ENCODE data around the gene CD19.
A peak's percentile ranks its signal among the peaks of the same experiment; 100 is the strongest.
"Not testable (repeated sequence)": the region's sequence is repeated elsewhere in the genome, so short reads cannot be mapped to it uniquely, and the experiment has no call there.

CD19 gene

GRCh38 chr16:28937222-28937876 lies 5.6 kb downstream of the CD19 start:
- DNase-seq: no peak

DNA sequence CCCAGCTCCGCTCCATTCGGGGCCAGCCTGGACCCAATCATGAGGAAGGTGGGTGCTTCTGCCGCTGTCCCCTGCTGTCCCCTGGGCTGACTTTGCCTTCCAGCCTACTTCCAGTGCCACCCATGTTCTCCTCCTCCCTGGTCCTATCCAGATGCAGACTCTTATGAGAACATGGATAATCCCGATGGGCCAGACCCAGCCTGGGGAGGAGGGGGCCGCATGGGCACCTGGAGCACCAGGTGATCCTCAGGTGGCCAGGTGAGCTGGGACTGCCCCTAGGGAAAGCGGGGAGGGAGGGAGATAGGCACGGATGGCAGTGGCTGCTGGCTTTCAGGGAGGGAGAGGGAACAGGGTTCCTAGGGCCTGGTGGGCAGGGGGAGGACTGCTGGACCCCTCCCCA lies 7.0 kb downstream of the CD19 start:
- DNase-seq: no peak

DNA sequence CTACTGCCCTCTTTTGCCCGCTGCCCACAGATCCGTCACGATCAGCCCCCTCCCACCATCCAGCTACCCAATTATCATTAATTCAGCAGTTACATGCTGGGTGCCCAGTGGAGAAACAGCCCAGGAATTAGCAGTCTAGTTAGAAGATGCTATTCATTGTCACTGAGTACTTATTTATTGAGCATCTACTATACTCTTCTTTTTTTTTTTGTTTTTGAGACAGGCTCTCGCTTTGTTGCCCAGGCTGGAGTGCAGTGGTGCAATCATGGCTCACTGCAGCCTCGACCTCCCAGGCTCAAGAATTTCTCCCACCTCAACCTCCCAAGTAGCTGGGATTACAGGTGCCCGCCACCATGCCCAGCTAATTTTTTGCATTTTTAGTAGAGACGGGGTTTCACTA lies 8.1 kb downstream of the CD19 start:
- not testable (repeated sequence) for DNase-seq

GRCh38 chr16:28943281-28943680 lies 11.5 kb downstream of the CD19 start:
- DNase-seq: no peak

GRCh38 chr16:28946681-28947080 lies 14.9 kb downstream of the CD19 start:
- no peak for DNase-seq

DNA sequence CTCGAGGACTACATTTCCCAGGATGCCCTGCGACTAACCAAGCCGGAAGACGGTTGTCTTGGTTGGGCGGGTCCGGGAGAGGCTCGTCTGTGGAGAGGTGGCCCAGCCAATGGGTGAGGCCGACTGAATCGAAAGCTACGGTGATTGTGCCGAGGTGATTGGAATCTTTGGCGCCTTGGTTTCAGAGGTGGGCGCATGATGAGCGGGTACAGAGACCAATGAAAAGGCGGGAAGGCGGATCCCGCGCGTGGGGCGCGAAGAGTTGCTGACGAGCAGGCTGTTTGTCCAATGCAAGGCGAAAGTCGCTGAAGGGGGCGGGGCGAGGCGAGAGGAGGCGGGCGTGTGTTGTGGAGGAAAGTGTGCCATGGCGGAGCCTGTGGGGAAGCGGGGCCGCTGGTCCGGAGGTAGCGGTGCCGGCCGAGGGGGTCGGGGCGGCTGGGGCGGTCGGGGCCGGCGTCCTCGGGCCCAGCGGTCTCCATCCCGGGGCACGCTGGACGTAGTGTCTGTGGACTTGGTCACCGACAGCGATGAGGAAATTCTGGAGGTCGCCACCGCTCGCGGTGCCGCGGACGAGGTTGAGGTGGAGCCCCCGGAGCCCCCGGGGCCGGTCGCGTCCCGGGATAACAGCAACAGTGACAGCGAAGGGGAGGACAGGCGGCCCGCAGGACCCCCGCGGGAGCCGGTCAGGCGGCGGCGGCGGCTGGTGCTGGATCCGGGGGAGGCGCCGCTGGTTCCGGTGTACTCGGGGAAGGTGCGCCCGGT lies 19.1 kb downstream of the CD19 start, which contains the start of gene NFATC2IP:
TSS of gene NFATC2IP (plus strand) at position 290 of the 762 bp plus-strand sequence. CDS start at position 365, 75 bp downstream.
- peak; percentile 100 for DNase-seq

DNA sequence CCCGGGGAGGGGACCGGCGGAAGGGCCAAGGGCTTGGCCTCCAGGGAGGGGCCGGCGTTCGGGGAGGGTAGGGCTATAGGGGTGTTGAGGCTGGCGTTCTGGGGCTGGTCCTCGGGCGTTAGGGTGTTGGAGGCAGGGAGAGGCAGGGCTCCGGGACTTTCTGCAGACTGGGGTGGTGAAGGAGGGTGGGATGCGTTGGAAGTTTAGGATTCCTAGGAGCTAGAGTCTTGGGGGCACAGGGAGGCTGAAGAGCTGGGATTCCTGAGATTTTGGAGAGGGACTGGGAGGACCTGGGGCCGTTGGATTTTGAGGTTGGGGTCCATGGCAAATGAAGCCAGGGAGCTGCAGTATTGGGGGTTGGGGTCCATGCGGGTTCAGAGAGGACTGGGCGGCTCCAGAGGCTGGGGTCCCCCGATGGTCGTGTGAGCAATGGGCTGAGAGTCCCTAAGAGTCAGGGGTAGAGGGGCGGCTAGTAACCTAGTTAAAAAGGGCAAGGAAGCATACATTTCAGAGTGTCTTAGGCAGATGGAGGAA lies 19.7 kb downstream of the CD19 start:
- no peak for DNase-seq

- no peak for DNase-seq
Observed at GRCh38 chr16:28958216-28958615, 26.4 kb downstream of the CD19 start.

GRCh38 chr16:28958836-28959235 lies 27.1 kb downstream of the CD19 start:
- no peak for DNase-seq

- no peak for DNase-seq
Observed at GRCh38 chr16:28964072-28964471, 32.3 kb downstream of the CD19 start.

GRCh38 chr16:28964496-28964895 lies 32.7 kb downstream of the CD19 start:
- no peak for DNase-seq

DNA sequence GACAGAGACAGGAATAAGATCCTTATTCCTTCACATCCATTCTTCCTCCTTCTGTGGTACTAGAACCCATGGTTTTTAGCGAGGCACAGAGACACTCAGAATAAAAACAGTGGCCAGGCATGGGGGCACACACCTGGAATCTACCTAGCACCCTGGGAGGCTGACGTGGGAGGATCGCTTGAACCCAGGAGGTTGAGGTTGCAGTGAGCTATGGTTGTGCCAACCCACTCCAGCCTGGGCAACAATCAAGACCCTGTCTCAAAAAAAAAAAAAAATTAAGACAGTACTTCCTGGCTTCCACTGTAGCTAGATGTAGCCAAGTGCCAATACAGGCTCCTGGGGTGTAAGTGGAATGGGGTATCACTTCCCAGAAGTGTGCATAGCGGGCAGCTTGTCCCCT lies 35.4 kb downstream of the CD19 start:
- DNase-seq: no peak

GRCh38 chr16:28969696-28970095 lies 37.9 kb downstream of the CD19 start:
- DNase-seq: not testable (repeated sequence)

- peak; percentile 74 for DNase-seq
Observed at GRCh38 chr16:28974007-28974436, 42.3 kb downstream of the CD19 start.

DNA sequence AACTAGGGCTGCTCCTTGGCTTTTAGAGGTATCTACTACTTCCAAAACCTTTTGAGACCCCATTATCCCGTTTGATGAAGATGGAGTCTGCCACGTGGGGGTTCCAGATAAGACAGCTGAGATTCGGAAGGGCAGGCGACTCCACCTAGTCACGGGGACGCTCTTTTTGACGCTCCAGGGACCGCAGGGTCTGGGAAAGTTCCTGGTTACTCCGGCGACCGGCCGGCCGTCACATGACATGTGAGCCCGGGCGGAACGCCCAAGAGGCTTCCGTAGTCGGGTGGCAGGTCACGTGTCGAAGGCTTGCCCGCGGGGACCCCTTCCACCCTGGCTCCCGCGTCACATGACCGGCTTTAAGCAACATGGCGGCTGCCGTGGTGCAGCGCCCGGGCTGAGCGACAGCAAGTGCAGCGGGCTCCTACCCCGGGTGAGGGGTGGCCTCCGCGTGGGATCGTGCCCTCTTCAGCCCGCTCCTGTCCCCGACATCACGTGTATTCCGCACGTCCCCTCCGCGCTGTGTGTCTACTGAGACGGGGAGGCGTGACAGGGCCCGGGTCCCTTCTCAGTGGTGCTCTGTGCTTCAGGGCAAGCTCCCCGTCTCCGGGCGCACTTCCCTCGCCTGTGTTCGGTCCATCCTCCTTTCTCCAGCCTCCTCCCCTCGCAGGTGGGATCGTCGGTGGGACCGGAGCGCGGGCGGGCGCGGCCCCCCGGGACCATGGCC lies 42.8 kb downstream of the CD19 start, which contains the start of gene SPNS1:
TSS of gene SPNS1 (plus strand) at position 342 of the 721 bp plus-strand sequence. CDS start at position 716, 374 bp downstream.
- DNase-seq: peak; percentile 98

- no peak for DNase-seq
Observed at GRCh38 chr16:28975158-28975599, 43.4 kb downstream of the CD19 start.

GRCh38 chr16:28977703-28978662 lies 46.2 kb downstream of the CD19 start:
- no peak for DNase-seq

GRCh38 chr16:28980330-28980729 lies 48.6 kb downstream of the CD19 start:
- DNase-seq: not testable (repeated sequence)

GRCh38 chr16:28980929-28981328 lies 49.2 kb downstream of the CD19 start:
- DNase-seq: no peak

GRCh38 chr16:28981517-28981916 lies 49.7 kb downstream of the CD19 start:
- no peak for DNase-seq

- DNase-seq: no peak
Observed at GRCh38 chr16:28982418-28982817, 50.6 kb downstream of the CD19 start.

DNA sequence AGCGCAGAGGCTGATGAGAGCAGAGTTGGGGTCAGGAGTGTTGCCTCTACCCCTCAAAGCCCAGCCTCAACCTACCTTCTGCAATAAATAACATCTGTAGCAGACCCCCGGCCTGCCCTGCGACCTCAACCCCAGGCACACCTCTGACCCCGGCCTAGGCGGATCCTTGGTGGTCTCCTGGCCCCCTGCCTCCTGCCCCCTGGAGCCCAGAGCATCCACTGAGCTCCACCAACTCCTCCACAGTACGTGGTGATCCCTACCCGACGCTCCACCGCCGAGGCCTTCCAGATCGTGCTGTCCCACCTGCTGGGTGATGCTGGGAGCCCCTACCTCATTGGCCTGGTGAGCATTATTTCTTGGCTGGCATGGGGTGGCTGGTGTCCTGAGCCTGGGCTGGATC lies 51.2 kb downstream of the CD19 start:
- DNase-seq: no peak
